ENCODE results near the gene MRPS9. TPM values are rescaled to one million over a fixed set of nuclear protein-coding genes. Genes with fewer than 3 reads are reported as not detected.

The MRPS9 gene
- total RNA-seq: 21.2 TPM

DNA sequence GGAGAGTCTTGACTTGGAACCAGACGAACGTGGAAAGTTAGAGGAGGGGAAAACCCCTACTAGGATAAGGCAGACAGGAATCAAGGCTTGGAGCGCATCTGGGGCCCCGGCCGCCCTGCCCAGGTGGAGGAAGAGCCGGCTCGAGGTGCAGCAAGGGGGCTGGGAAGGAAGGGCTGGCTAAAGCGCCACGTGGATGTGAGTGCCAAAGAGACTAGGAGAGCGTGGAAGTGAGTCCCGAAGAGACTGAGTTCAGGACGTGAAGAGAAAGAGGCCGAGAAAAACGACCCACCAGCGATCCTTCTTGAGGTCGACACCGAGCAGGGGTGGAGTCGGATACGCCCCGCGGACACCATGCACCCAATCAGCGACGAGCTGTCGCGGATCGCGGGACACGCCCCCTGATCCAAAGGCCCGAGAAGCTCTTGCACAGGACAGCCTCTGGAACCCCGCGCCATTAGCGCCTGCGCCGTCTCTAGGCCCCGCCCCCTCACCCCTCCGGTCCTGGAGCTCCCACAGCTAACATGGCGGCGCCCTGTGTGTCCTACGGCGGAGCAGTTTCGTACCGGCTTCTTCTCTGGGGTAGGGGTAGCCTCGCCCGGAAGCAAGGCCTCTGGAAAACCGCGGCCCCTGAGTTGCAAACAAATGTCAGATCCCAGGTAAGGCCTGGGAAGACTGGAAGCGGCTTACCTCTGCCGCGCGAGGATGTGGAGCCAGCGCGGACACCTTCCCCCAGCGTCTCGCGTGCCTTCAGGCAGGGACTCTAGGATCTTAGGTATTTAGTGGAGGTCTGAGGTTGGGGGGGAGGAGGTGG is at the start of gene MRPS9:
TSS of gene MRPS9 (plus strand) at position 498 of the 811 bp plus-strand sequence. CDS start at position 522, 24 bp downstream.
- peak; percentile 100 for ATAC-seq

DNA sequence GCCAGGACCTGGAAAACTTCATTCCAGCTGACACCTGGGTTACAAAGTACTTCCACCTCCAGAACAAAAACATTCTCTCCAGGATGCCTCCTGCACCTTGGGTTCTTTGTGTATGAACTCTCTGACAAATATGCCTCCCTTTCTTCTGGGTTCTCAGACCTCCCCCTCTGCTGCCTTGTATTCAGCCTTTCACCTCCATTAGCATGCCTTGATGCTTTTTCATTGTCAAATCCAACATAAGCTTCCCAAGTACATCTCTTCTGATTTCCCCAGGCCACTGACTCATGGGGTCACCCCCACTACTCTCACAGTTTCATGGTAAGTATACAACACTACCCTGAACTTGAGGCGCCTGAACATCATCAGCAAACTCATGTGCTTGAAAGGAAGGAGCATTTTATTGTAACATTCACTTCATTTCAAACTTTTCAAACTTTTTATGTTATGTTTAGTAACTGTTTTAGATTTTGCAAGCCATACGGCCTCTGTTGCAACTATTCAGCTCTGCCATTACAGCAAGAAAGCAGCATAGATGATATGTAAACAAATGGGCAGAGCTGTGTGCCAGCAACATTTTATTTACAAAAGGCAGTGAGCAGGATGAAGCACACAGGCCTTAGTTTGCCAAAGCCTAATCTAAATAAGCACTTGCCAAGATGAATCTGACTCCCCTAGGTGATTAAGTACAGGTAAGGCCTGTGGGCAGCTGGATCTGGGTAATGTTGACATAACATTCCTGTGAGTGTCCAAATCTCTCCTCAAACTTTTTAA is 32.5 kb upstream of the MRPS9 start:
- ATAC-seq: no peak

DNA sequence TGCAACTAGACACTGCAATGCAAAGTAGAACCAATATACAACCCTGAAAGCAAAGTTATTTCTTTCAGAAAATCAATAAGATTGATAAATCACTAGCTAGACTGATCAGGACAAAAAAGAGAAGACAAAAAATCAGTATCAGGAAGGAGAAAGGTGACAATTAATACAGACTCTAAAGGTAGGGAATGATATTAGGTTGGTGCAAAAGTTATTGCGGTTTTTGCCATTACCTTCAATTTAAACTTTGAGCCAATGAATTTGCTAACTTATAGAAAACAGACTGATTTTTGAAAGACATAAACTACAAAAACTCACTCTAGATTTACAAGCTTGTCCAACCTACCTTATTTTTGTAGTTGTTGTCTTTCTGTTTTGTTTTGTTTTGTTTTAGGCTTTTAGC is 30.5 kb upstream of the MRPS9 start:
- ATAC-seq: no peak

DNA sequence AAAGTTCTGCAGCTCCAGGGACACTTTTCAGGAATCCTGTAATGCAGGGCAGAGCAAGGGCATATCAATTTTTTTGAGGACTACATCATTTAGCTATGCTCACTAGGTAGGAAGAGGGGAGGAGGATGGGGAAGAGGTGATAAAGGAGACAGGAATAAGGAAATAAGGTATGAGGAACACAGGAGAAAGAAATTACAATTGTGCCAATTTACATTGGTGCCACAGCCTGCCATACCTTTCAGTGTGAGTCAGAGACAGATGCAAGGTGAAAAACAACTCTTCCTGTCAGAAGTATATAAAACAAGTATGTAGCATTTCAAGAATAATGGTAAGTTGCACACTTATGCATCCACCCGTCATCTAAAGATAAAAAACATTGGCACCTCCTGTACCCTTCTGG is 5.4 kb upstream of the MRPS9 start:
- ATAC-seq: peak; percentile 38

DNA sequence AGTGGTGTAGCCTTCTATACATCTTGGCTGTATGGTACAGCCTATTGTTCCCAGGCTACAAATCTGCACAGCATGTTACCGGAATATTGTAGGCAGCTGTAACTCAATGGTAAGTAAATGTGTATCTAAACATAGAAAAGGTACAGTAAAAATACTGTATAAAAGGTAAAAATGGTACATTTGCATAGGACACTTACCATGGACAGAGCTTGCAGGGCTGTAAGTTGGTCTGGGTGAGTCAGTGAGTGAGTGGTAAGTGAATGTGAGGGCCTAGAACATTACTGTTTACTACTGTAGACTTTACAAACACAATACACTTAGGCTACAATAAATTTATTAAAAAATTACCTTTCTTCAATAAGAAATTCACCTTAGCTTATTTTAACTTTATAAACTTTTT is 3.7 kb upstream of the MRPS9 start:
- no peak for ATAC-seq

DNA sequence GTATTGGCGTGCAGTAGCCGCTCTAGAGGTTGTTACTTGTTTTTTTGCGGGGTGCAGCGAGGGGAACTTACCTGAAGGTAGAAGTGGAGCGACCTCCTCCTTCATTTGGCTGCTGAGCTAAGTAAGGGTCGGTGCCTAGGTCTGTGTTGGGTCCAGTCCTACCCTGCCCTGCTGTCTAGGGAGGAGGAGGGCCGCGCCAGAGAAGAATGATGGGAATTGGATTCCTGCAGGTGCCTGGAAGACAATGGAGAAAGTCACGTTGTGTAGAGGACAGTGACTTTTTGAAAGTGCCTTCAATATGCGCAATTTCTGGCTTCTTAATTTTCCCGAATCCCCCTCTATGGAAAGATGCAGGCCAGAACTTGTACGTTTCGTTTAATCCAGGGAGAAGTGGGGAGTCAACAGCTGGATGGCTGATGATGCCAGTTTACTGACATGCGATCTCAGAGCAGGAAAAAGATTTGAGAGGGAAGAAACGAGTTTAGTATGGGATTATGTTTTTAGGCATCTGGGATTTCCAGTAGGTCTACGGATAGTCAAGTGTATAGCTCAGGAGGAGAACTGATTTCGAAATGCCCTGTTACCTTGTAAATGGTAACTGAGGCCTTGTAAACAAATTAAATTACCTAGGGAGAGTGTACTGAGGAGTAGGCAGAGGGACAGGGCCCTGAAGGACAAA is 653 bp downstream of the MRPS9 start:
- ATAC-seq: peak; percentile 1

- no peak for ATAC-seq
Measured at GRCh38 chr2:105039559-105039958, 1.7 kb downstream of the MRPS9 start.

GRCh38 chr2:105042189-105042588 is 4.3 kb downstream of the MRPS9 start:
- no peak for ATAC-seq

DNA sequence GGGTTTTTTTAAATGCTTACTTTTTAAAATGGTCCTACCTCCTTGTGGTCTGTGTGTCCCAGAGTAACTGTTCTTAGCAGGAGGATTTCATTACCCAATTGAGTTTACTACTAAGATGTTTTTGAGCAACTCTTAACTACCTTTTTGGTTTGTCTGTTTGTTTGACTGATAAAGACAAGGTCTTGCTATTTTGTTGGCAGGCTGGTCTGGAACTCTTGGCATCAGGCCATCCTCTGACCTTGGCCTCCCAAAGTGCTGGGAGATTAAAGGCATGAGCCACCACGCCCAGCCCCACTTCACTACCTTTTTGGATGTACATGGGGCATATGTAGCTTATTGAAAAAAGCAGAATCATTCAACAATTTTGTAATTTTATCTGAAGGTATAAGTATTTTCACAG is 14.9 kb downstream of the MRPS9 start:
- no peak for ATAC-seq

GRCh38 chr2:105055613-105056012 is 17.7 kb downstream of the MRPS9 start:
- ATAC-seq: no peak

- ATAC-seq: no peak
Measured at GRCh38 chr2:105056245-105056644, 18.4 kb downstream of the MRPS9 start.

DNA sequence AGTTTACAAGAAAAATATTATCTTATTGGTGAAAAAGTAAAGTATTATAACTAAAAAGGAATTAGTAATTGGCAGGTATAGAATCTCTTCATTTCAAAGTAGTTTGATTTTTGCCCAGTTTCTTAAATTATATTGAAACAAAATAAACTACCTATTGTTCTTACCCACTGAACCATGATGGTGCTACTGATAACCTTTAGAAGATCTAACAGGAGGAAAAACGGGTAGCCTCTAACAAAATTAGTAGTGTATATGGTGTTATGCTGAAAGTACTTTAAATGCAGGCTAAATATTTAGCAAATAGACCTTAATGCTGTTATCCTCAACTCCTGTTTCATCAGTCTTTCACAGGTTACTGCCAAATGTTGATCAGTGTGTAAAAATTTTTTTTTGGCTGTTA is 19.1 kb downstream of the MRPS9 start:
- no peak for ATAC-seq

DNA sequence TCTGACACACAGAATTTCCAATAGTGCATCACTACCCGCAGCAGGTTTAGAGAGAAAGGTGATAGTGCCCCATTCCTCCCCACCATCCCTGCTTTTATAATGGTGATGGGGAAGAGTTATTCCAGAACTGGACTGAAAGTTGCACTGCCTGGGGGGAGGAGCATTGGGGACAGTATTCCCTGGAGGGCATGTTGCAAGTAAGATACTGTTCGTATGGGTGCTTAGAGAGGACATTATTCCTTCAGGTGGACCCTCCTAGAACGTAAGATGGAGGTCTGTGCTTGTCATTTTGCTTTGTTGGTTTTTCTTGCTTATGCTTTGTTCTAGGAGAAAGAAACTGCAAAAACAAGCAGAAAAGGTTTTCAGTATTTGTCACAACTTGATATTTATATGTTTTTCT is 23.7 kb downstream of the MRPS9 start:
- ATAC-seq: no peak

DNA sequence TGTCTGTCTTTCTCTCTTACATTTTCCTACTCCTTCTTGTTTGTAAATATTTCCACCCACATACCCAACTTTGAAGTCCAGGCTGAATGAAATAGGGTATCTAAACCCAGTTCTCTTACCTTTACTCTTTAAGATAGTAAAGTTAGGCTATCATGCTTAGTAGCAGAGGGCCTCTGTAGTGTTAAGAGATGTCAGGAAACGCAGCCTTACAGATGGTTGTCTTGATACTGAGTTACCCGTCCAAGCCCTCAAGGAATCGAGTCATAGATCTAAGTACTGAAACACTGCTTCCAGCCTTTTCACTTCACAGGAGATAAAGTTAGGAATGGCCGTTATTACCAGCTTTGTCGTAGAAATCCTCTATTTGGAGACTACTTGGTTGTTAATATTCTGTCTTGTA is 24.3 kb downstream of the MRPS9 start:
- ATAC-seq: no peak

DNA sequence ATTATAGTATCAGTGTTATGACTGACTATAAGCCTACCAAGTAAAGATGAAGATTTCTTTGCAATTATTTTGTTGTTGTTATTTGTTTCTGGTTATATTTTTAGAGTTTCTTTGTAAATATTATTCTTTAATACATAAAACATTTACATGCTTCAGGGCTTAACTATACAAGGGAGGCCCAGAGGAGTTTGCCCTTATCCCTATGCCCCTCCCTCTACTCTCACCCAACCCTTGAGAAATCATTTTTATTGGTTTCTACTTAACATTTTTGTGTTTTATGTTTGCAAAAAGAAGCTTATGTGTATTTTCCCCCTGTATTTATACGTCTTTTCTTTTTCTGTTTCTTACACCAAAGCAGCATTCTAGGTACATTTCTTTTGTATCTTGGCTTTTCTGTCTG is 30.5 kb downstream of the MRPS9 start:
- ATAC-seq: no peak

DNA sequence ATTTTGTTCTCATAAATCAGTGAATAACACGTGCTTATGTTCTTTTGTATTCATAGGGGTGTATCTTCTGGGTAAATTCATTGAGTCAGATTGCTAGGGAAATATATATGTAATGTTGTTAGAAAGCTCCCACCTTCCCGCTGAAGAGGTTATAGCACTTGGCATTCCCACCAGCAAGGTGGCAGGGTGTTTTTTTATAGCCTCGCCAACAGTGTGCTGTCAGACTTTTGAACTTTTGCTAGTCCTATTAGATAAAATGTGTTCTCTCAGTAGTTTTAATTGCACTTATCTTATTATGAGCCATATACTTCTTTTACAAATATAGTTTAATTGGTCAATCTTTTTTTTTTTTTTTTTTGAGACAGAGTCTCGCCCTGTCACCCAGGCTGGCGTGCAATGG is 31.0 kb downstream of the MRPS9 start:
- ATAC-seq: no peak

GRCh38 chr2:105070010-105070865 is 32.4 kb downstream of the MRPS9 start:
- no peak for ATAC-seq

- ATAC-seq: no peak
Measured at GRCh38 chr2:105071379-105071778, 33.5 kb downstream of the MRPS9 start.

DNA sequence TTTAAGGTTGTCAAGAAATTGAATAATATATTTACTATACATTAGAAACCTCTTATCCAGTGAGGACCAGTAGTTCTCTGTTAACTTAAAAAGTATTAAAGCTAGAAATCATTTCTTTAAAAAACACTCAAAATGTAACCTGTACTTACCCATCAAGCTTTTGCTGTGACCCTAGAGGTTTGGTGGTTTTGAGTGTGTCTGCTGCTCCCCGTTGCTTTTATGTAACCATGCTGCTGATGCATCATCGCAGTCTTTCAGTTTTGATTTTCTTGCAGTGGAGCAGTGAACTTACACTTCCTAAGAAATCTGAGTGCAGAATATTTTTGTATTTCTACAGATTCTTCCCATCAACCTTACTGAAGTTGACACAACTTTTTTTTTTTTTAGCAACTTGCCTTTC is 34.2 kb downstream of the MRPS9 start:
- no peak for ATAC-seq

GRCh38 chr2:105073591-105073990 is 35.7 kb downstream of the MRPS9 start:
- ATAC-seq: no peak

DNA sequence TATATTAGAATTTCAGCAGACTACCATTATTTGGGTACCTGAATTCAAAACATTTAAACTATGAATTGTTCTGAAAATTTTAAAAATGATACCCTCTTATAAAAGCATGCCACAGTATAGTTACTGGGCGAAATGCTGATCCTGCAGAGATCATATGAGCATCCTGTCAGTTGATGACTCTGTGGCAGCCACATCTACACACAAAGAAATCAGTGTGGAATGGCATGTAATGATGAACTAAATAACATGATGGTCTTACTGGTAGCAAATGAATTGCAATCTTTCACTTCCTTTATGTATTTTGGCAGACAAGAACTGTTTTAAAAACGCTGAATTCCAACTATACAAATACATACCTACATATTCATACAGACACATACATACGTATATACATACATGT is 38.3 kb downstream of the MRPS9 start:
- ATAC-seq: no peak

- ATAC-seq: no peak
Measured at GRCh38 chr2:105078906-105079495, 41.1 kb downstream of the MRPS9 start.

Measured in esophagus mucosa (tissue), 1 donor.